Prostate gland (tissue), 2 donors: ENCODE data around the gene PRPSAP1. TPM values are rescaled to one million over a fixed set of nuclear protein-coding genes. Genes with fewer than 3 reads are reported as not detected.
A peak's percentile ranks its signal among the peaks of the same experiment; 100 is the strongest.

Experiments
- DNase-seq: peaks from one replicate; pipeline ENCODE4 v3.0.0-alpha.2; 2019; ENCODE audit warnings: low spot score
- H3K27ac ChIP-seq, 2 donors: fragments of 200-600 bp; sonication (generic); 2 replicates each; pipeline ENCODE4 v1.5.1; 2017 to 2019
- H3K27me3 ChIP-seq: fragments of 200-600 bp; sonication (generic); replicated peaks from 2 replicates; pipeline ENCODE4 v1.5.1; 2019; ENCODE audit not compliant: insufficient read depth
- H3K36me3 ChIP-seq, 2 donors: fragments of 200-600 bp; sonication (generic); 1 replicate in 1 of 2; 2 replicates in 1 of 2; pipeline versions ENCODE4 v1.5.1 to v1.8.1; 2017 to 2019
- H3K4me1 ChIP-seq: fragments of 200-600 bp; sonication (generic); replicated peaks from 2 replicates; pipeline ENCODE4 v1.5.1; 2019
- H3K4me3 ChIP-seq, 2 donors: fragments of 200-600 bp; sonication (generic); 2 replicates each; pipeline ENCODE4 v1.5.1; 2017 to 2019
- H3K9me3 ChIP-seq: fragments of 200-600 bp; sonication (generic); 2 replicates; pipeline ENCODE4 v1.5.1; 2017
- POLR2A ChIP-seq: fragments of 450-650 bp; IDR thresholded peaks from one replicate; pipeline ENCODE4 v1.6.1; 2016; ENCODE audit warnings: antibody characterized with exemption, mild to moderate bottlenecking
- POLR2AphosphoS5 ChIP-seq: sonication (generic); formaldehyde crosslinking; IDR thresholded peaks from one replicate; pipeline ENCODE4 v1.6.1; 2017; ENCODE audit warnings: antibody characterized with exemption
- WGBS: methylation state at CpG from one replicate; pipeline ENCODE4 v1.1.5; 2018; 5-methylcytosine and 5-hydroxymethylcytosine counted together
- intact Hi-C: fragments of 100-400 bp; cut with DNase I; formaldehyde crosslinking; loops from one replicate; pipeline ENCODE4 v1.14.2; 2022
- total RNA-seq, 2 donors: library from RNA; depleted of rRNA; stranded (reverse); fragments of >200 nt; gene quantifications; one replicate each; pipeline ENCODE4 v1.1.0, GENCODE V29; 2016
- TF ChIP-seq, protein P1 (sequence below), 4 experiments: fragments of 200-600 bp in 2 of 4; fragments of 450-650 bp in 2 of 4; sonication (generic) in 2 of 4; IDR thresholded peaks; 1 replicate in 3 of 4; 2 replicates in 1 of 4; pipeline ENCODE4 v1.5.1; 2016 to 2019; ENCODE audit warnings: antibody characterized with exemption in 4 of 4, mild to moderate bottlenecking in 2 of 4, moderate library complexity in 2 of 4

Gene PRPSAP1
- total RNA-seq, 2 donors from 2014 or later, result 51.5 to 115 TPM

DNA sequence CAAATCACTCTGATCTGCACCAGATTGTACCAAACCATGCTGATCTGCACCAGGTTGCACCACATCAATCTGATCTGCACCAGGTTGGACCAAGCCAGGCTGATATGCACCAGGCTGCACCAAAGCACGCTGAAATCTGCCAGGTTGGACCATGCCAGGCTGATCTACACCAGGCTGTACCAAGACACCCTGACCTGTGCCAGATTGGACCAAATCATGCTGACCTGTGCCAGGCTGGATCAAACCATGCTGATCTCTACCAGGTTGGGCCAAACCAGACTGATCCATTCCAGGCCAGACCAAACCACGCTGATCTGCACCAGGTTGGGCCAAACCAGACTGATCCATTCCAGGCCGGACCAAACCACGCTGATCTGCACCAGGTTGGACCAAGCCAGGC, 61.1 kb downstream of the PRPSAP1 start:
- Histone ChIP-seq H3K27me3 (no peaks in the 10 kb centered on the region), H3K36me3 (no peaks in the 10 kb centered on the region), H3K27ac (no peak overlapping the region), H3K9me3 (no peaks in the 10 kb centered on the region), H3K4me3 (no peak overlapping the region), H3K4me1 (no peaks in the 10 kb centered on the region)
- DNase-seq, result no peak
- intact Hi-C loops, result no loop called here
- TF ChIP-seq POLR2AphosphoS5 (no peak), POLR2A (no peak)
- TF ChIP-seq, protein P1, sequence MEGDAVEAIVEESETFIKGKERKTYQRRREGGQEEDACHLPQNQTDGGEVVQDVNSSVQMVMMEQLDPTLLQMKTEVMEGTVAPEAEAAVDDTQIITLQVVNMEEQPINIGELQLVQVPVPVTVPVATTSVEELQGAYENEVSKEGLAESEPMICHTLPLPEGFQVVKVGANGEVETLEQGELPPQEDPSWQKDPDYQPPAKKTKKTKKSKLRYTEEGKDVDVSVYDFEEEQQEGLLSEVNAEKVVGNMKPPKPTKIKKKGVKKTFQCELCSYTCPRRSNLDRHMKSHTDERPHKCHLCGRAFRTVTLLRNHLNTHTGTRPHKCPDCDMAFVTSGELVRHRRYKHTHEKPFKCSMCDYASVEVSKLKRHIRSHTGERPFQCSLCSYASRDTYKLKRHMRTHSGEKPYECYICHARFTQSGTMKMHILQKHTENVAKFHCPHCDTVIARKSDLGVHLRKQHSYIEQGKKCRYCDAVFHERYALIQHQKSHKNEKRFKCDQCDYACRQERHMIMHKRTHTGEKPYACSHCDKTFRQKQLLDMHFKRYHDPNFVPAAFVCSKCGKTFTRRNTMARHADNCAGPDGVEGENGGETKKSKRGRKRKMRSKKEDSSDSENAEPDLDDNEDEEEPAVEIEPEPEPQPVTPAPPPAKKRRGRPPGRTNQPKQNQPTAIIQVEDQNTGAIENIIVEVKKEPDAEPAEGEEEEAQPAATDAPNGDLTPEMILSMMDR (IDR thresholded peaks at IDR 0.05), result no peak
- 91% methylated on average over 4 of the region's 4 CpGs for WGBS

DNA sequence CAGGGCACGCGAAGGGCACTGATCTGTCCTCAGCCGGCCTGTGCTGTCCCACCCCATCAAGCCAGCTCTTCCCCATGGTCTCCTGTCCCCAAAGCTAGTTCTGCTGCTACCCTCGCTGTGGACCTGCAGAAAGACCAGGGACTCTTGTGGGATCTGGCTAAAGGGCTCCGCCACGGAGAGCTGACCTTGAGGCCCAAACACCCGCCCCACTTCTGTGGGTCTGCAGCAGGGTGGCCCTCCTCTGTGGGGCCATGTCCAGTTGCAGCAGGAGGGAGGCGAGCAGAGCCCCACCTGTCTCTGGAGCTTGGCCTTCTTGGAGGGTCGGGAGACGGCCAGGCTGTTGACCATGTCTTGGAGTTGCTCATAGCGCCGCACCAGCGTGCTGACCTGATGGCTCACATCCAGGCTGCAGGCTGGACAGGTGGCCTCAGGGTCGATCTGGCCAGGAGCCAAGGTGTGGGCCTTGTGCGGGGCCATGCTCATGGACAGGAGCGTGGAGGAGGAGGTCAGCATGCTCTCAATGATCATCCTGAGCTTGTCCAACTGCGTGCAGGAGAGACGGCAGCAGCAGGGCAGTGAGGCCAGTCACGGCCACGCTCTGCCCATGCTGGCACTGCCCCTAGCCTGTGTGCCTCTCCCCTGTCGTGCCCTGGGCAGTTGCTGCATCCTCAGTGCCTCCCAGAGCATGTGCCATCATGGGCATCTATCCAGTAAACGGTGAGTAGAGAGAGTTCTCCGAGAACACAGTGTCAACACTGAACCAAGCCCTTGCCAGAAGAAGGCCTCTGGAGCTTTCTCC, 71.9 kb downstream of the PRPSAP1 start:
- WGBS, result 74% methylated on average over 23 of the region's 23 CpGs
- peak; percentile 77 for DNase-seq
- no peaks in the 10 kb centered on the region for H3K36me3 ChIP-seq
- no peak overlapping the region for H3K4me3 ChIP-seq
- no peaks in the 10 kb centered on the region for H3K9me3 ChIP-seq
- intact Hi-C loops, result no loop called here
- TF ChIP-seq POLR2A (no peak), POLR2AphosphoS5 (peak; percentile 85)
- no peaks in the 10 kb centered on the region for H3K27me3 ChIP-seq
- H3K27ac ChIP-seq, result peak overlapping the region; percentile 6 to 7
- peaks cover 6% of the 10 kb centered on the region for H3K4me1 ChIP-seq

DNA sequence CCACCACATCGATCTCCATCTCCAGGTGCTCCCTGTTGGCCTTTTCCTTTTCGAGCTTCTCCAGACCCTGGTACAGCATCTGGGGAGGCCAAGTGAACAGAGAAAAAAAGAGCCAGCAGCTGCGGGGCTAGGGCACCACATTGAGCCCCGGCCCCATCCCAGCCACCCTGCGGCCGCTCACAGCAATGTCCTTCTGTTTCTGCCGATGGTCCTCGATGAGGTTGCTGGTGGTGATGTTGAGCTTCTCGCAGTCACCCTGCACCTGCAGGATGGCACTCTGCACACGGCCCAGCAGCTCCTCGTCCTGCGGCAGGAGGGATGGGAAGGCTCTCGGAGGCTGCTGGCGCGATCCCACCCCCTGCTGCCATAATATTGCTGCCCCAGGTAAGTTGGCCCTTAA, 73.1 kb downstream of the PRPSAP1 start:
- H3K27ac ChIP-seq, result no peak overlapping the region
- H3K36me3 ChIP-seq, result no peaks in the 10 kb centered on the region
- no peak overlapping the region for H3K4me3 ChIP-seq
- WGBS, result over 99% methylated on average over 8 of the region's 15 CpGs
- no peak for DNase-seq
- H3K9me3 ChIP-seq, result no peaks in the 10 kb centered on the region
- intact Hi-C loops, result no loop called here
- TF ChIP-seq POLR2A (no peak), POLR2AphosphoS5 (no peak)
- TF ChIP-seq, protein P1 (IDR thresholded peaks at IDR 0.05), result no peak
- H3K27me3 ChIP-seq, result no peaks in the 10 kb centered on the region
- H3K4me1 ChIP-seq, result peaks cover 6% of the 10 kb centered on the region

DNA sequence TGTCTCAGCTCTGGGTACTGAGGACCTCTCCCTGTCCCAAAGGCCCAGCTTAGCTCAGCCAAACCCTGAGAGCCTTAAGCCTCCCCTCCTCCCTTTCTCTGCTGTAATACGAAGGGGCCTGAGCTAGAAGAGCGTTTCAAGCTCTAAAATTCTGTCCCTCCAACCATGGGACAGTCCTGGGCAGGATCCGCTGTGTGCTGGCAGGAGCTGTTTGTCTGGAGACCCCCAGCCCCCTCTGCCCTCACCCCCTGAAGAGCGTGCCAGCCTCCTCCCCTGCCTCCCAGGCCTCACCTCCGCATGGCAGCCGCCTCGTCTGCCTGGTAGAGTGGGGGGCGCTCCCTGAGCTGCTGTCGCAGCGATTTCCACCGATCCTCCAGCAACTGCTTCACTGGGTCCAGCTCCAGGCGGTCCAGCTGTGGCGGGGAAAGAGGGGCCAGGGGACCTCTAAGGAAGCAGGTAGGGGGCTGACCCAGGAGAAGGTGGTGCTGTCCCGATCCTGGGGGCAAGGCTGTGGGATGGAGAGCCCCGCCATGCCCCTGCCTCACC, 73.9 kb downstream of the PRPSAP1 start:
- no peak overlapping the region for H3K27ac ChIP-seq
- no peak overlapping the region for H3K4me3 ChIP-seq
- TF ChIP-seq POLR2A, result no peak
- TF ChIP-seq, protein P1 (IDR thresholded peaks at IDR 0.05), result no peak
- no peak for TF ChIP-seq POLR2AphosphoS5
- no peaks in the 10 kb centered on the region for H3K27me3 ChIP-seq
- no peaks in the 10 kb centered on the region for H3K9me3 ChIP-seq
- DNase-seq, result no peak
- intact Hi-C loops, result loop anchor here (2.0 to 10.0 kb wide), 2 partner anchors 97 to 265 kb away; no protein-coding TSS in a partner anchor
- 85% methylated on average over 15 of the region's 15 CpGs for WGBS
- no peaks in the 10 kb centered on the region for H3K36me3 ChIP-seq
- H3K4me1 ChIP-seq, result peaks cover 6% of the 10 kb centered on the region

DNA sequence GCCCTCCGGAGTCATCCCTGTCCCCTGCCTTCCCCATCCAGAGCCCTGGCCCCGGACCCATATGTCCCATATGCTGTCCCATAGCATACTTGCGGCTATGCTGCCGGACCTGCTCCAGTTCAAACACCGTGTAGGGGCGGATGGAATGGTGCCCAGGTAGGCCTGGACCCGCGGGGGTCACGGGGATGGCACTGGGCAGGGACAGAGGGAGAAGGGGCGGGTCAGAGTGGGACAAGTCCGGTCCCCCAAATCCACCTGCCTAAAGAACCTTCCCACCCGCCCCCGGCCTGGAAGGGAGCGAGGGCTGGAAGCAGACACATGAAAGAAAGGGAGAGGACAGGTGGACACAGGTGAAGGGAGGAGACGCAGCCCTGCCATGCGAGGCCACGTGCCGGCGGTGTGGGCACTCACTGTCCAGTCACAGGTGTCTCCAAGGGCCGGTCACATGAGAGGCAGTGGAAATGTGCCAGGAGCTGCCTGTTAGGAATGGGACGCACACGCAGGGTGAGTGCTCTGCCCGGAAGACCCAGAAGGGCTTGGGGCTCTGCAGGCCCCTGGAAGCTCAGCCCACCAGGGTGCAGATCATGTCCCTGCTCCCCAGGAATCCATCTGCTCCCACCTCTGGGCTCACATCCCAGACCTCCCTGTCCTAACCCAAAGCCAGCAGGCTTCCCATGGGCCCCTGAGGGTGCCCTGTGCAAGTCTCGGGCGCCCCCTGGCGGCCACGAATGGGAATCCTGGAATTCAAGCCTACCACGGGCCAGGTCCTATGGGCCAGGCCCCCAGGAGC, 74.6 kb downstream of the PRPSAP1 start:
- Histone ChIP-seq H3K36me3 (no peaks in the 10 kb centered on the region), H3K27me3 (no peaks in the 10 kb centered on the region), H3K4me3 (no peak overlapping the region), H3K4me1 (peaks cover 6% of the 10 kb centered on the region), H3K9me3 (no peaks in the 10 kb centered on the region), H3K27ac (no peak overlapping the region)
- TF ChIP-seq POLR2A (no peak), POLR2AphosphoS5 (peak; percentile 75)
- TF ChIP-seq, protein P1 (IDR thresholded peaks at IDR 0.05), result peak; percentile 97 to 100 (median 98)
- intact Hi-C loops, result loop anchor here (1.0 to 10.0 kb wide), 3 partner anchors 96 to 264 kb away; no protein-coding TSS in a partner anchor
- 45% methylated on average over 28 of the region's 28 CpGs for WGBS
- DNase-seq, result peak; percentile 85
